Activated CD8-positive, alpha-beta memory T cell treated with anti-CD3 and anti-CD28 coated beads for 4 hours (primary cell): ENCODE results near the gene KLHL6.
"Not testable (repeated sequence)": the region's sequence is repeated elsewhere in the genome, so short reads cannot be mapped to it uniquely, and the experiment has no call there.

Source experiments
- DNase-seq, 2 donors: peaks; one replicate each; pipeline ENCODE4 v3.0.0-alpha.2; 2020; ENCODE audit warnings: low read depth in 2 of 2

The KLHL6 gene

GRCh38 chr3:183448369-183449128, 107.0 kb downstream of the KLHL6 start:
- DNase-seq, result no peak

- DNase-seq, result peak; percentile 35 to 36
These were observed 108.1 kb downstream of the KLHL6 start for GRCh38 chr3:183447206-183448001.

GRCh38 chr3:183446838-183447205, 108.7 kb downstream of the KLHL6 start:
- DNase-seq, result no peak

- DNase-seq, result no peak
These were observed 110.8 kb downstream of the KLHL6 start for GRCh38 chr3:183444748-183445147.

GRCh38 chr3:183443395-183444385, 111.8 kb downstream of the KLHL6 start:
- no peak for DNase-seq

GRCh38 chr3:183442994-183443393, 112.5 kb downstream of the KLHL6 start:
- DNase-seq, result no peak

- DNase-seq, result not testable (repeated sequence)
These were observed 115.0 kb downstream of the KLHL6 start for GRCh38 chr3:183440521-183440920.

- DNase-seq, result no peak
These were observed 116.0 kb downstream of the KLHL6 start for GRCh38 chr3:183439515-183439914.

- no peak for DNase-seq
These were observed 116.8 kb downstream of the KLHL6 start for GRCh38 chr3:183438735-183439134.

- DNase-seq, result no peak
These were observed 117.6 kb downstream of the KLHL6 start for GRCh38 chr3:183437666-183438564.
